ENCODE data around the gene MIOX.
A peak's percentile ranks its signal among the peaks of the same experiment; 100 is the strongest.

The MIOX gene

GRCh38 chr22:50486561-50487289 lies at the start of gene MIOX:
MIOX (plus strand) TSS chr22:50486859; CDS start chr22:50486898, 39 bp downstream.
- no peak for DNase-seq

- no peak for DNase-seq
Measured at GRCh38 chr22:50437511-50438304, 49.0 kb upstream of the MIOX start.

GRCh38 chr22:50438305-50439275 lies 48.1 kb upstream of the MIOX start:
- DNase-seq, result no peak

- DNase-seq, result no peak
Measured at GRCh38 chr22:50439314-50439870, 47.3 kb upstream of the MIOX start.

- DNase-seq, result no peak
Measured at GRCh38 chr22:50439871-50440331, 46.8 kb upstream of the MIOX start.

- no peak for DNase-seq
Measured at GRCh38 chr22:50440544-50441249, 46.0 kb upstream of the MIOX start.

- DNase-seq, result no peak
Measured at GRCh38 chr22:50441428-50441993, 45.1 kb upstream of the MIOX start.

GRCh38 chr22:50443197-50443596 lies 43.5 kb upstream of the MIOX start:
- DNase-seq, result no peak

GRCh38 chr22:50443801-50444625 lies 42.6 kb upstream of the MIOX start:
- DNase-seq, result no peak

GRCh38 chr22:50444663-50445062 lies 42.0 kb upstream of the MIOX start:
- no peak for DNase-seq

- peak; percentile 42 for DNase-seq
Measured at GRCh38 chr22:50445071-50445879, 41.4 kb upstream of the MIOX start.

GRCh38 chr22:50445880-50446707 lies 40.6 kb upstream of the MIOX start:
- no peak for DNase-seq

GRCh38 chr22:50446708-50447575 lies 39.7 kb upstream of the MIOX start:
- no peak for DNase-seq

- no peak for DNase-seq
Measured at GRCh38 chr22:50447576-50448551, 38.8 kb upstream of the MIOX start.

- DNase-seq, result no peak
Measured at GRCh38 chr22:50452649-50453048, 34.0 kb upstream of the MIOX start.

GRCh38 chr22:50454556-50455075 lies 32.0 kb upstream of the MIOX start:
- DNase-seq, result no peak

All from CD4-positive, alpha-beta T cell treated with Interferon gamma for 1 hour (primary cell).